Skeletal muscle satellite cell (primary cell): Measurements from ENCODE around the gene PC.

Experiments used
- H3K27me3 ChIP-seq: 2 replicates; pipeline ENCODE4 v1.7.0; 2013; ENCODE audit warnings: low read length; ENCODE audit not compliant: control insufficient read depth, insufficient read depth
- H3K36me3 ChIP-seq: 2 replicates; pipeline ENCODE4 v1.7.0; 2013; ENCODE audit warnings: mild to moderate bottlenecking, control low read depth, low read length; ENCODE audit not compliant: insufficient read depth
- H3K4me1 ChIP-seq: 2 replicates; pipeline ENCODE4 v1.7.0; 2013; ENCODE audit warnings: low read length; ENCODE audit not compliant: control insufficient read depth, insufficient read depth
- H3K4me2 ChIP-seq: 2 replicates; pipeline ENCODE4 v1.7.0; 2013; ENCODE audit warnings: mild to moderate bottlenecking, low read length
- H3K4me3 ChIP-seq: 2 replicates; pipeline ENCODE4 v1.7.0; 2013; ENCODE audit warnings: low read length
- H3K9ac ChIP-seq: 2 replicates; pipeline ENCODE4 v1.7.0; 2013; ENCODE audit warnings: mild to moderate bottlenecking, low read depth, low read length, moderate library complexity
- H3K9me3 ChIP-seq: replicated peaks from 2 replicates; pipeline ENCODE4 v1.7.0; 2013; ENCODE audit warnings: mild to moderate bottlenecking, control low read depth, low read length

Gene PC

GRCh38 chr11:66886671-66887221, 71.4 kb downstream of the PC start:
- H3K4me2 ChIP-seq, result peak overlapping the region; percentile 34
- no peak overlapping the region for H3K4me3 ChIP-seq
- no peaks in the 10 kb centered on the region for H3K27me3 ChIP-seq
- no peaks in the 10 kb centered on the region for H3K9me3 ChIP-seq
- no peaks in the 10 kb centered on the region for H3K36me3 ChIP-seq
- no peak overlapping the region for H3K9ac ChIP-seq
- peaks cover 44% of the 10 kb centered on the region for H3K4me1 ChIP-seq

DNA sequence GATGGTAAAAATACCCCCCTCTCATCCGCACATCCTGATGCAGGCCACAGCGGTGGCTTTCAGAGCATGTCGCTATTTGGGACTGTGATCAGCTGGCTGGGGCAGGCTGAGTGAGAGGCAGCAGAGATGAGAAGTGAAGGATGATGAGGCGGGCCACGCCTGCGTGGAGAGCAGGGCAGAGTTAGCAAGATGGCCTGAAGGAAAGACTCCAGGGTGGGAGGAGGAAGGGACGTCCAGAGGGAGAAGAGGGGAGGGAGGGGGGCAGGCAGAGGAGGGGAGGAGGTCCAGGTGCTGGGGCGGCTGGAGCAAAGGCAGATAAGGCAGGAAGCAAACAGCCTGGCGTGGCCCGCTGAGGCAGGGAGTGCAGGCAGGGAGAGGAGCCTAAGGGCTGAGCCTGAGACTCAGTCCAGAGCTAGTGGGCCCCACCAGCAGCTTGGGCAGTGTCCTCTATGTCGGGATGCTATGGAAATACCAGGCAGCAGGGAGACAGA, 72.2 kb downstream of the PC start:
- H3K9ac ChIP-seq, result no peak overlapping the region
- H3K27me3 ChIP-seq, result no peaks in the 10 kb centered on the region
- H3K9me3 ChIP-seq, result no peaks in the 10 kb centered on the region
- H3K36me3 ChIP-seq, result no peaks in the 10 kb centered on the region
- H3K4me3 ChIP-seq, result no peak overlapping the region
- H3K4me1 ChIP-seq, result peaks cover 40% of the 10 kb centered on the region
- H3K4me2 ChIP-seq, result no peak overlapping the region

DNA sequence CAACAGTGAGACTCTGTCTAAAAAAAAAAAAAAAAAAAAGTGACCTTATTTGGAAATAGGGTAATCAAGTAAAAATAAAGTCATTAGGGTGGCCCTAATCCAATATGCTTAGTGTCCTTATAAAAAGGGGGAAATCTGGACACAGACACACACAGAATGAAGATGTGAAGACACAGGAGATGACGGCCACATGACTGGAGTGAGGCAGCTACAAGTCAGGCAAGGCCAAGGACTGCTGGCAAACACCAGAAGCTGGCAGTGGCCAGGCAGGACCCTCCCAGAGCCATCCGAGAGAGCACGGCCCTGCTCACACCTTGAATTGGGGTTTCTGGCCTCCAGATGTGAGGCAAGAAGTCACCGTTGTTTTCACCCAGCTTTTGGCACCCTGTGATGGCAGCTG, 72.7 kb downstream of the PC start:
- Histone ChIP-seq H3K4me3 (no peak overlapping the region), H3K27me3 (no peaks in the 10 kb centered on the region), H3K36me3 (no peaks in the 10 kb centered on the region), H3K4me2 (no peak overlapping the region), H3K4me1 (peaks cover 40% of the 10 kb centered on the region), H3K9me3 (no peaks in the 10 kb centered on the region), H3K9ac (no peak overlapping the region)

GRCh38 chr11:66884443-66884842, 73.7 kb downstream of the PC start:
- Histone ChIP-seq H3K4me3 (no peak overlapping the region), H3K9me3 (no peaks in the 10 kb centered on the region), H3K9ac (no peak overlapping the region), H3K4me1 (peaks cover 40% of the 10 kb centered on the region), H3K27me3 (no peaks in the 10 kb centered on the region), H3K4me2 (no peak overlapping the region), H3K36me3 (no peaks in the 10 kb centered on the region)

DNA sequence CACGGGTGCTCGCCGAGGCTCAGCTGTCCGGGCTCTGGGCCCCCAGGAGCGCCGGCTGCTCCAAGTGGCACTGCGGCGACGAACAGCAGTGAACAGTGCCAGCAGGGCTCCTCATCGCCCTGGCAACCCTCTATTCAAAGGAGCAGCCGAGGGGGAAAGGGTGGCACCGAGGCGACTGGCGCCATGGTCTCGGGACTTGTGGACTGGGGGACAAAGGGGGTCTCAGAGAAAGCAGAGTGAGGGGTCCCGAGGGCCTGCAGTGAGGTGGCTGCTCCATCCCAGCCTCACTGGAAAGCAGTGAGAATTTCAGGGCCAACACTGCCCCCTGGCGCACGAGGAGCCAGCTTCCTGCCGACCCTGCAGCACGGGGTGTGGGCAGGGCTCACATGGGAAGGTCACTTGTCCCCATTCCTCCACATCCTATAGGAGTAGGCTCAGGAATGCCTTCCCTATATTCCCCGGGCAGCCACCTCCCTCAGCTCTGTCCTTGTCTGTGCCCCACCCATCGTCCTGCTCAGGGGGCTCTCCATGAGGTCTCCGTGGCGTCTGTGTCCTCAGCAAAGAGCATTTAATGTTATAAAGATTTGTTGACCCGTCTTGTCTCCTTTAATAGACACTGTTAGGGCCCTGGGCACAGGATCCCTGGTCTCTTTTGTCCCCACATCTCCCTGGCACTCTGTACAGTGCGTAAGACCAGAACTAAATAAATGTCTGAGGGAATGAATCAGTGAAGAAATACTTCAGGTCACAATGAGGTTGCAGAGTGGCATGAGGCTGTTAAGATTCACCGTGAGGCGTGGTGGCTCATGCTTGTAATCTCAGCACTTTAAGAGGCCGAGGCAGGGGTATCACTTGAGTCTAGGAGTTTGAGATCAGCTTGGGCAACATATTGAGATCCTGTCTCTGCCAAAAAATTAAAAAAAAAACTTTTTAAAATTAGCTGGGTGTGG, 74.9 kb downstream of the PC start:
- peak overlapping the region; percentile 70 for H3K9ac ChIP-seq
- no peaks in the 10 kb centered on the region for H3K36me3 ChIP-seq
- no peaks in the 10 kb centered on the region for H3K27me3 ChIP-seq
- peaks cover 40% of the 10 kb centered on the region for H3K4me1 ChIP-seq
- no peaks in the 10 kb centered on the region for H3K9me3 ChIP-seq
- H3K4me2 ChIP-seq, result peak overlapping the region; percentile 67
- H3K4me3 ChIP-seq, result no peak overlapping the region

DNA sequence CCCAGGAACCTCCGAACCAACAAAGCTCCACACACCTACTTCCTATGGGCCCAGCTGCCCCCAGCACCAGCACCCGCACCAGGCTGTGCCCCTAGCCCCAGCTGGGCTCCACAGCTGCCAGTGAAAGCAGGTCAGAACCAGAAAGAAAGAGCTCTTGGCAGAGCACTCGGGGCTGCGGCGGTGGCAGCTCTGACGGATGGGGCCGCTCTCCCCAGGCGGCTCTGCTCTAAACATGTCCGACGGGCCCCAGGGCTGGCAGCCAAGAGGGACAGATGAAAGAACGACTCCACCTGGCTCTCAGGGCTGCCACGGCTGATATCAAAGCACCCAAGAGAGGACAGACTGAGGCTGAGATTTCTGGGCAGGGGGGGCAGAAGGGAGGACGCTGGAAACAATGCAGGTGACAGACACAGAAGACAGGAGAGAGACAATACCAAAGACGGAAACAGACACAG, 75.6 kb downstream of the PC start:
- Histone ChIP-seq H3K27me3 (no peaks in the 10 kb centered on the region), H3K4me2 (peak overlapping the region; percentile 67), H3K4me1 (peaks cover 37% of the 10 kb centered on the region), H3K4me3 (no peak overlapping the region), H3K9ac (peak overlapping the region; percentile 70), H3K9me3 (no peaks in the 10 kb centered on the region), H3K36me3 (no peaks in the 10 kb centered on the region)

- H3K36me3 ChIP-seq, result no peaks in the 10 kb centered on the region
- H3K9me3 ChIP-seq, result no peaks in the 10 kb centered on the region
- H3K4me3 ChIP-seq, result no peak overlapping the region
- no peak overlapping the region for H3K9ac ChIP-seq
- no peaks in the 10 kb centered on the region for H3K27me3 ChIP-seq
- no peak overlapping the region for H3K4me2 ChIP-seq
- peaks cover 31% of the 10 kb centered on the region for H3K4me1 ChIP-seq
These were observed 76.2 kb downstream of the PC start for GRCh38 chr11:66881927-66882452.

DNA sequence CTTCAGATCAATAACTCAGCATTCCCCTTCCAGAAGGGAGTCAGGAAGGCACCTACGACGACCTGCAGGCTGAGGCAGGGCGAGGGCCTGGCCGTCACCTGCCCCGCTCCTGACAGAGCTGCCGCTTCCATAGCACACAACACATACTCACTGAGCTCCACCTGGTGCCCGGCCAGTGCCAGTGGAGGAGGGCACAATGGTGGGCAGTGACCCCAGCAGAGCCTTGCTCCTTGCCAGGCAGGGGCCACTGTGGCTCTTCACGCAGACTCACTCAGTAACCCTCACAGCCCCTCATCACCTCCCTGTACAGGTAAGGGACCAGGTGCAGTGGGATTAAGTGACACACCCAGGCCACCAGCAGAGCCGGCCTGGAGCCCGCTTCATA, 76.7 kb downstream of the PC start:
- H3K4me3 ChIP-seq, result no peak overlapping the region
- no peaks in the 10 kb centered on the region for H3K27me3 ChIP-seq
- no peaks in the 10 kb centered on the region for H3K36me3 ChIP-seq
- H3K9me3 ChIP-seq, result no peaks in the 10 kb centered on the region
- H3K4me2 ChIP-seq, result no peak overlapping the region
- no peak overlapping the region for H3K9ac ChIP-seq
- peaks cover 26% of the 10 kb centered on the region for H3K4me1 ChIP-seq

GRCh38 chr11:66880496-66881450, 77.4 kb downstream of the PC start:
- Histone ChIP-seq H3K27me3 (no peaks in the 10 kb centered on the region), H3K9ac (no peak overlapping the region), H3K9me3 (no peaks in the 10 kb centered on the region), H3K4me2 (no peak overlapping the region), H3K4me3 (no peak overlapping the region), H3K36me3 (no peaks in the 10 kb centered on the region), H3K4me1 (peaks cover 19% of the 10 kb centered on the region)

GRCh38 chr11:66879999-66880398, 78.2 kb downstream of the PC start:
- H3K4me2 ChIP-seq, result no peak overlapping the region
- H3K4me3 ChIP-seq, result no peak overlapping the region
- no peaks in the 10 kb centered on the region for H3K27me3 ChIP-seq
- H3K9ac ChIP-seq, result no peak overlapping the region
- no peaks in the 10 kb centered on the region for H3K9me3 ChIP-seq
- H3K36me3 ChIP-seq, result no peaks in the 10 kb centered on the region
- H3K4me1 ChIP-seq, result peaks cover 16% of the 10 kb centered on the region

DNA sequence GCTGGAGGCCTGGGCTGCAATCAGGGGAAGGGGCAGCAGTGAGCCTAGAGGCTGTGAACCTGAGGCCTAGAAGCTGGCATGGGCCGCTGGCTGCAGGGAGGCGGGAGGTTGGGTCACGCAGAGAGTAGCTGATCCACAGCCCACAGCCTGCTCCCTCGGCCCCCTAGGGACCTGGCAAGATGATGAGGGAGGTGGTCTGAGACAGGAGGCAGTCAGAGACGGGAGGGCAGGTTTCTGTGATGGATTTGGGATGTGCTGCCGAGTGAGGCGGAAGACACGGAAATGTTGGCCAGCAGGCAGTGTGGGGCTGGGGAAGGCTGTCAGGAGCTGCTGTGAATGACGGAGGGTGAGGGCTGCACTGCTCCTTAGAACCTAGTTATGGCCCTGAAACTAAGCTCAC, 78.6 kb downstream of the PC start:
- Histone ChIP-seq H3K9ac (no peak overlapping the region), H3K4me3 (no peak overlapping the region), H3K9me3 (no peaks in the 10 kb centered on the region), H3K4me2 (no peak overlapping the region), H3K36me3 (no peaks in the 10 kb centered on the region), H3K4me1 (peaks cover 16% of the 10 kb centered on the region), H3K27me3 (no peaks in the 10 kb centered on the region)
